GM12878 (cell line): ENCODE results near the gene HEG1. TPM values are rescaled to one million over a fixed set of nuclear protein-coding genes. Genes with fewer than 3 reads are reported as not detected.

Source experiments
- CBX5 ChIP-seq: sonication (generic); IDR thresholded peaks from 2 replicates; pipeline ENCODE4 v1.6.1; 2016; ENCODE audit warnings: low read depth, moderate library complexity, mild to moderate bottlenecking, inconsistent platforms
- CHD4 ChIP-seq: fragments of 200-600 bp; sonication (generic); IDR thresholded peaks from 2 replicates; pipeline ENCODE4 v1.6.1; 2016; ENCODE audit warnings: mild to moderate bottlenecking
- E2F8 ChIP-seq: fragments of 450-650 bp; IDR thresholded peaks from 2 replicates; pipeline ENCODE4 v1.6.1; 2018; ENCODE audit warnings: mild to moderate bottlenecking, low read depth, moderate library complexity; ENCODE audit not compliant: partially characterized antibody
- ESRRA ChIP-seq: IDR thresholded peaks from 2 replicates; pipeline ENCODE4 v1.6.1; 2012; ENCODE audit warnings: mild to moderate bottlenecking, low read length, improper control_type of control experiment
- HDAC6 ChIP-seq: fragments of 200-600 bp; sonication (generic); IDR thresholded peaks from one replicate; pipeline ENCODE4 v1.8.0; 2017; ENCODE audit warnings: antibody characterized with exemption; ENCODE audit not compliant: unreplicated experiment
- KDM1A ChIP-seq: fragments of 200-600 bp; sonication (generic); IDR thresholded peaks from 2 replicates; pipeline ENCODE4 v1.6.1; 2016; ENCODE audit warnings: borderline replicate concordance
- NFYA ChIP-seq: IDR thresholded peaks from 2 replicates; pipeline ENCODE4 v1.6.1; 2011; ENCODE audit warnings: low read depth, mild to moderate bottlenecking, low read length, improper control_type of control experiment, borderline replicate concordance
- SIX5 ChIP-seq: IDR thresholded peaks from 2 replicates; pipeline ENCODE4 v1.6.1; 2011; ENCODE audit warnings: mild to moderate bottlenecking, low read depth, low read length, moderate library complexity; ENCODE audit not compliant: severe bottlenecking
- STAT3 ChIP-seq: IDR thresholded peaks from 2 replicates; pipeline ENCODE4 v1.6.1; 2011; ENCODE audit warnings: low read depth, low read length, improper control_type of control experiment
- ZBTB4 ChIP-seq: fragments of 450-650 bp; formaldehyde crosslinking; IDR thresholded peaks from 2 replicates; pipeline ENCODE4 v1.4.0; 2022; ENCODE audit warnings: mild to moderate bottlenecking, moderate library complexity
- polyA plus RNA-seq, 11 experiments: library from polyadenylated mRNA; depleted of rRNA in 4 of 11; unstranded in 6 of 11; stranded (reverse) in 5 of 11; fragments of >200 nt; fragmentation: Nextera tagmentation in 4 of 11; fragmentation: Illumina TruSeq in 1 of 11; extraction: Ambion mirVana in 4 of 11; extraction: Trizol in 1 of 11; gene quantifications; 1 replicate in 1 of 11; 2 replicates in 10 of 11; pipeline versions ENCODE4 v1.2.1 to v1.2.3, GENCODE V29; 2011 to 2016; ENCODE audit warnings: inconsistent platforms in 2 of 11, missing spikeins in 2 of 11, low read depth in 1 of 11
- total RNA-seq, 4 experiments: library from RNA; depleted of rRNA in 3 of 4; stranded (reverse); fragments of >200 nt in 3 of 4; fragmentation: Illumina TruSeq in 1 of 4; extraction: Trizol in 1 of 4; gene quantifications; 2 replicates each; pipeline versions ENCODE4 v1.2.1 to v1.2.3, GENCODE V29; 2013 to 2021
- TF ChIP-seq, protein P1 (sequence below): fragments of 450-650 bp; IDR thresholded peaks from 2 replicates; pipeline ENCODE4 v1.6.1; 2017; ENCODE audit warnings: mild to moderate bottlenecking, low read depth, inconsistent platforms; ENCODE audit not compliant: poor library complexity, severe bottlenecking
- TF ChIP-seq, protein P2 (sequence below): fragments of 450-650 bp; IDR thresholded peaks from 2 replicates; pipeline ENCODE4 v1.6.1; 2017; ENCODE audit warnings: mild to moderate bottlenecking, moderate library complexity
- TF ChIP-seq, protein P3 (sequence below): IDR thresholded peaks from 2 replicates; pipeline ENCODE4 v1.6.1; 2012; ENCODE audit warnings: low read depth, low read length, improper control_type of control experiment

HEG1 gene
- total and polyA plus RNA-seq, 10 of the 15 experiments (the other 5 are each of a cell fraction or from before 2014, with no cell fraction given): 2.2 to 32.1 (median 7.6) TPM

DNA sequence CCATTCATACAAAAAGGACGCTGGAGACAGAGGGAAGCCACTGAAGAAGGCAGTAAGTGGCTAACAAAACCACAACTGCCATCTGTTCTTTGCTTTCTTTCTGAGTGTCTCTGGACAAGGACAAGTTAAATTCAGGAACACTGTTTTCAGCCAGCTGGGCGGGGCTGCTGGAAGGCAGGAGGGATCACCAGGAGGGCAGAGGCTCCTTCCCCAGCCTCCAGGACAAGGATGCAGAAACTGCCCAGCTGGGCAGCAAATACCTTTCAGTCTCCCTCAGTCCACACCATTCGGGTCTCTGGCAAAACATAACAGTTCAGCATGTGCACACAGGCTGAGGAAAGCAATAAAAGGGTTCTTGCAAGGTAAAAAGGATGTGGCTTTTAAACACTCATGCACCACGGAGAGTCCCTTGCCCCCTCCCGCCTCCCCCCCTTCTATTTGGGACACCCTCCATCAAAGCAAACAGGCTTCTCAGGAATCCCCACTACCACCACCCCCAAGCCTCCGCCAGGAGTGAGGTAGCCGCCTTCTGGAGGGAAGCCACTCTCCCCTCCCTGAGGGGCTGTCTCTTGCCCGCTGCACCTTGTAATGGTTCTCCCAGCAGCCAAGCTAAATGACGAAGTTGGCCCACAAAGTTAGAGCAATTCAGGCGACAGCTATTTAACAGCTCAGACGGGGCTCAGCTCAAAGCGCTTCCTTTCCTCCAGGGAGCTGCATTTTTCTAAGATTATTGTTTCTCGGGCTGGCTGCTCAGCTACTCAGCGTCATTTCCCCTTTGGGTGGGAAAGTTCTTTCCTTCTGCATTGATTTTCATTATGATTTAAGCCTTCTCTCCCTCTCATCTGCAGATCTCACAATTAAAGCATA lies 3.8 kb downstream of the HEG1 start (continued):
- TF ChIP-seq, protein P1, sequence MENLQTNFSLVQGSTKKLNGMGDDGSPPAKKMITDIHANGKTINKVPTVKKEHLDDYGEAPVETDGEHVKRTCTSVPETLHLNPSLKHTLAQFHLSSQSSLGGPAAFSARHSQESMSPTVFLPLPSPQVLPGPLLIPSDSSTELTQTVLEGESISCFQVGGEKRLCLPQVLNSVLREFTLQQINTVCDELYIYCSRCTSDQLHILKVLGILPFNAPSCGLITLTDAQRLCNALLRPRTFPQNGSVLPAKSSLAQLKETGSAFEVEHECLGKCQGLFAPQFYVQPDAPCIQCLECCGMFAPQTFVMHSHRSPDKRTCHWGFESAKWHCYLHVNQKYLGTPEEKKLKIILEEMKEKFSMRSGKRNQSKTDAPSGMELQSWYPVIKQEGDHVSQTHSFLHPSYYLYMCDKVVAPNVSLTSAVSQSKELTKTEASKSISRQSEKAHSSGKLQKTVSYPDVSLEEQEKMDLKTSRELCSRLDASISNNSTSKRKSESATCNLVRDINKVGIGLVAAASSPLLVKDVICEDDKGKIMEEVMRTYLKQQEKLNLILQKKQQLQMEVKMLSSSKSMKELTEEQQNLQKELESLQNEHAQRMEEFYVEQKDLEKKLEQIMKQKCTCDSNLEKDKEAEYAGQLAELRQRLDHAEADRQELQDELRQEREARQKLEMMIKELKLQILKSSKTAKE: no peak
- TF ChIP-seq ESRRA: no peak
- TF ChIP-seq, protein P2, sequence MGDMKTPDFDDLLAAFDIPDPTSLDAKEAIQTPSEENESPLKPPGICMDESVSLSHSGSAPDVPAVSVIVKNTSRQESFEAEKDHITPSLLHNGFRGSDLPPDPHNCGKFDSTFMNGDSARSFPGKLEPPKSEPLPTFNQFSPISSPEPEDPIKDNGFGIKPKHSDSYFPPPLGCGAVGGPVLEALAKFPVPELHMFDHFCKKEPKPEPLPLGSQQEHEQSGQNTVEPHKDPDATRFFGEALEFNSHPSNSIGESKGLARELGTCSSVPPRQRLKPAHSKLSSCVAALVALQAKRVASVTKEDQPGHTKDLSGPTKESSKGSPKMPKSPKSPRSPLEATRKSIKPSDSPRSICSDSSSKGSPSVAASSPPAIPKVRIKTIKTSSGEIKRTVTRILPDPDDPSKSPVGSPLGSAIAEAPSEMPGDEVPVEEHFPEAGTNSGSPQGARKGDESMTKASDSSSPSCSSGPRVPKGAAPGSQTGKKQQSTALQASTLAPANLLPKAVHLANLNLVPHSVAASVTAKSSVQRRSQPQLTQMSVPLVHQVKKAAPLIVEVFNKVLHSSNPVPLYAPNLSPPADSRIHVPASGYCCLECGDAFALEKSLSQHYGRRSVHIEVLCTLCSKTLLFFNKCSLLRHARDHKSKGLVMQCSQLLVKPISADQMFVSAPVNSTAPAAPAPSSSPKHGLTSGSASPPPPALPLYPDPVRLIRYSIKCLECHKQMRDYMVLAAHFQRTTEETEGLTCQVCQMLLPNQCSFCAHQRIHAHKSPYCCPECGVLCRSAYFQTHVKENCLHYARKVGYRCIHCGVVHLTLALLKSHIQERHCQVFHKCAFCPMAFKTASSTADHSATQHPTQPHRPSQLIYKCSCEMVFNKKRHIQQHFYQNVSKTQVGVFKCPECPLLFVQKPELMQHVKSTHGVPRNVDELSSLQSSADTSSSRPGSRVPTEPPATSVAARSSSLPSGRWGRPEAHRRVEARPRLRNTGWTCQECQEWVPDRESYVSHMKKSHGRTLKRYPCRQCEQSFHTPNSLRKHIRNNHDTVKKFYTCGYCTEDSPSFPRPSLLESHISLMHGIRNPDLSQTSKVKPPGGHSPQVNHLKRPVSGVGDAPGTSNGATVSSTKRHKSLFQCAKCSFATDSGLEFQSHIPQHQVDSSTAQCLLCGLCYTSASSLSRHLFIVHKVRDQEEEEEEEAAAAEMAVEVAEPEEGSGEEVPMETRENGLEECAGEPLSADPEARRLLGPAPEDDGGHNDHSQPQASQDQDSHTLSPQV: no peak
- no peak for TF ChIP-seq NFYA
- no peak for TF ChIP-seq CHD4
- TF ChIP-seq SIX5: no peak
- no peak for TF ChIP-seq CBX5
- 0 out of 2 replicates have a peak, but pooled peaks have one; percentile 4 for TF ChIP-seq KDM1A
- TF ChIP-seq STAT3: no peak
- TF ChIP-seq HDAC6: no peak
- TF ChIP-seq E2F8: no peak
- TF ChIP-seq, protein P3, sequence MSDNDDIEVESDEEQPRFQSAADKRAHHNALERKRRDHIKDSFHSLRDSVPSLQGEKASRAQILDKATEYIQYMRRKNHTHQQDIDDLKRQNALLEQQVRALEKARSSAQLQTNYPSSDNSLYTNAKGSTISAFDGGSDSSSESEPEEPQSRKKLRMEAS: no peak
- no peak for TF ChIP-seq ZBTB4 (CRISPR knock-in tag)
